B cell (primary cell): ENCODE data around the gene BIRC2.

Experiments
- EZH2 ChIP-seq: IDR thresholded peaks from 2 replicates; pipeline ENCODE4 v1.6.1; 2012; ENCODE audit warnings: borderline replicate concordance, low read depth, mild to moderate bottlenecking, moderate library complexity, low read length; ENCODE audit not compliant: insufficient read depth, poor library complexity, severe bottlenecking
- TF ChIP-seq, protein P1 (sequence below): fragments of 200-600 bp; IDR thresholded peaks from one replicate; pipeline ENCODE4 v1.8.0; 2022; ENCODE audit warnings: antibody characterized with exemption, mild to moderate bottlenecking

DNA sequence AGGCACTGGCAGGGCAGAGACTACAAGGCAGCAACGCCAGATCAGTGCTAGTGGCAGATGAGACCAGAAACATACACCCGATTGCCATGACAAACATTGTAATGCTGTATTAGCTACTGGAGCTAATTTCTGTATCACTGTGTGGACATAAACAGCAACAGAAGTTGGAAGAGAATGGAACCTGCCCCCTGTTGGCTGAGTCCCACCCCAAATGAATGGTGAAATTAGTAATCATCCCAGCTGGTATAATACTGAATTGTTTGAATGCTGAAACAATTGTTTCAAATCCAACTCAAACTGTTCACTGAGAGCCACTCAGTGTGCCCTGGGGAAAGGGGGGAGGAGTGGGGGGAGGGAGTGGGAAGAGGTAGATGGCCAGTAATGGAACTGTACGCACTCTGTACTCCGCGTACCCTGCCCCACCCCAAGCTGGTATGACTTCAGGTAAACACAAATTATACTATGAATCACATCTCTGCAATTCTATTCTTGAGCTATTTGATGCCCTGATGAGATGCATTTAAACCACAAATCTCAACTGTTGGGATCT is 40.9 kb upstream of the BIRC2 start:
- TF ChIP-seq, protein P1, sequence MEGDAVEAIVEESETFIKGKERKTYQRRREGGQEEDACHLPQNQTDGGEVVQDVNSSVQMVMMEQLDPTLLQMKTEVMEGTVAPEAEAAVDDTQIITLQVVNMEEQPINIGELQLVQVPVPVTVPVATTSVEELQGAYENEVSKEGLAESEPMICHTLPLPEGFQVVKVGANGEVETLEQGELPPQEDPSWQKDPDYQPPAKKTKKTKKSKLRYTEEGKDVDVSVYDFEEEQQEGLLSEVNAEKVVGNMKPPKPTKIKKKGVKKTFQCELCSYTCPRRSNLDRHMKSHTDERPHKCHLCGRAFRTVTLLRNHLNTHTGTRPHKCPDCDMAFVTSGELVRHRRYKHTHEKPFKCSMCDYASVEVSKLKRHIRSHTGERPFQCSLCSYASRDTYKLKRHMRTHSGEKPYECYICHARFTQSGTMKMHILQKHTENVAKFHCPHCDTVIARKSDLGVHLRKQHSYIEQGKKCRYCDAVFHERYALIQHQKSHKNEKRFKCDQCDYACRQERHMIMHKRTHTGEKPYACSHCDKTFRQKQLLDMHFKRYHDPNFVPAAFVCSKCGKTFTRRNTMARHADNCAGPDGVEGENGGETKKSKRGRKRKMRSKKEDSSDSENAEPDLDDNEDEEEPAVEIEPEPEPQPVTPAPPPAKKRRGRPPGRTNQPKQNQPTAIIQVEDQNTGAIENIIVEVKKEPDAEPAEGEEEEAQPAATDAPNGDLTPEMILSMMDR = no peak
- TF ChIP-seq EZH2 = no peak
